ENCODE measurements around the gene SPINT1.

The SPINT1 gene

DNA sequence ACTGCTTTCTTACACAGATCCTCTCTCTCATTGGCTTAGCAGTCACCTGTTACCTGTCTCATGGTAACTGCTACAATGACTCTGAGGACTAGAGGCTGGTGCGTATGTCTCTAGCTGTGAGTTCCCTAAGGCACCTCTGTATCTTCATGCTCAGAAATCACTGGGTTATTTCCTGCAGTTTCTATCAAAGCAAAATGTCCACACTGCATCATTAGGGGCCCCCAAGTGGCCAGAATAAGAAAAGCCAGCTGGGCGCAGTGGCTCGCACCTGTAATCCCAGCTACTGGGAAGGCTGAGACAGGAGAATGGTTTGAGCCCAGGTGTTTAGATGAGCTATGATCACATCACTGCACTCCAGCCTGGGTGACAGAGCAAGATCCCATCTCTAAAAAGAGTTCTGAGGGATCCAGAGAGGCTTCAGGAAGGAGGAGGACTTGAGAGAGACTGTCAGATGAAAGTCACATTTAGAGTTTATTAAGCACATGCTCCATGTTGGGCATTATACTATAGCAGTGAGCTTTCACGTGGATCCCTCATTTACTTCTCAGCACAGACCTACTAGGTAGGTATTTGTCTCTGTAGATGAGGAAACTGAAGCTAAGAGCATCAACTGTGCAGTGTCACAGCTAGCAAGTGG, 48.1 kb downstream of the SPINT1 start:
- H3K27ac Mint-ChIP-seq: no peak overlapping the region
- H3K4me3 Mint-ChIP-seq: no peak overlapping the region
- H3K27me3 Mint-ChIP-seq: no peaks in the 10 kb centered on the region
- peaks cover 5% of the 10 kb centered on the region for H3K36me3 Mint-ChIP-seq (ENCODE audit: low read depth)
- H3K9me3 Mint-ChIP-seq: no peaks in the 10 kb centered on the region
- H3K4me1 Mint-ChIP-seq (ENCODE audit: low read depth): peaks cover 26% of the 10 kb centered on the region

DNA sequence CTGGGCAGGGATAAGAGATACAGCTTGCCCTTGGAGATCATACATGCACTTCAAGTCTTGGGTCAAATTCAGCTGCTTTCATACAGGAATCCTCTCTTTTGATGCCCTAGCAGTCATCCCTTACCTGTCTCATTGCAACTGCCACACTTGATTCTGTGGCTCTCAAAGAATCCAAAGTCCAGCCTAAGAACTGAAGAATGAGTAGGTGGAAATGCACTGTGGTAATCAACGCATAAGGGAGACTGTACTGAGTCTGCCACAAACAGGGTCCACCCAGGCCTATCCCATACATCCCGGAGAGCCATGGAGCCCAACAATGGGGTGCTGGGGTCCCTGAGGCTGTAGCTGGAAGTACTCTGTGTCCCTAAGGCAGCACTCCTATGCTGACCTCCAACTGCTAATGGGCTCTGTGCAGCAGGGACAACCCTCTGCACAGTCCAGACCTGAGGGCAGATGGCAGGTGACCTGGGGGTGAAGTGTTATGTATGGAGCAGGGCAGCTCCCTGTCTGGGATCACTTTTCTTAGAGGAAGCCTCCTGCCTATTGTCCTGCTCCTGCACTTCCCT, 48.7 kb downstream of the SPINT1 start:
- Mint-ChIP-seq H3K9me3 (no peaks in the 10 kb centered on the region), H3K27ac (no peak overlapping the region), H3K4me1 (ENCODE audit: low read depth) (peaks cover 26% of the 10 kb centered on the region), H3K27me3 (no peaks in the 10 kb centered on the region), H3K4me3 (no peak overlapping the region), H3K36me3 (ENCODE audit: low read depth) (peaks cover 11% of the 10 kb centered on the region)

DNA sequence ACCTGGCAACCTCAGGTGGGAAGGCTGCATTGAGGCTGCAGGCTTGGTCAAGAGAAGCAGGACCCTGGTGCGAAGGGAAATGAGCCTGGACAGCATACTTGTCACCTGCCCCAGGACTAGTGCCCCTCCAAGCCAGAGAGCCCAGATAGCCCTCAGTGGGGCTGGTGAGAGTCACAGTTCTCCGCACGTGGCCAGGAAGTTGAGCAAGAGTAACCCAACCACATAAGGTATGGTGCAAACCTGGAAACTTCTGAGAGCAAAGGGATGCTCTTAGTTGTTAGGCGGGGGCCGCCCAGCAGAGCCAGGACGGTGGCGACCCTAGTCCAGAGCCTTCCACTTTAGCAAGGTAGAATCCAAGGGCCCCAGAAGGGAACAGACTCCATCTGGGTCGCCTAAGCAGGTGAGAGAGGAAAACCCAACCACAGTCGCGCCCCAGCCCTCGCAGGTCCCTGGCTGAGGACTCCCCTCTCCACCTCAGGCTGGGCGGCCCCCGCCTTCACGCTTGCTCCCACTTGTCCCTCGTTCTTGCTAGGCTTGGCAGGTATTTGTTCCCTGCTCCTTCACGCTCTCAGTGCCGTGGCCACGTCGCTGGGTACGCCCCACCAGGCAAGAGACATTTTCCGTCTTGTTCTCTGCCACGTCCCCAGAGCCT, 49.3 kb downstream of the SPINT1 start:
- H3K4me1 Mint-ChIP-seq (ENCODE audit: low read depth): peaks cover 26% of the 10 kb centered on the region
- no peak overlapping the region for H3K27ac Mint-ChIP-seq
- H3K4me3 Mint-ChIP-seq: peak overlapping the region; percentile 23

DNA sequence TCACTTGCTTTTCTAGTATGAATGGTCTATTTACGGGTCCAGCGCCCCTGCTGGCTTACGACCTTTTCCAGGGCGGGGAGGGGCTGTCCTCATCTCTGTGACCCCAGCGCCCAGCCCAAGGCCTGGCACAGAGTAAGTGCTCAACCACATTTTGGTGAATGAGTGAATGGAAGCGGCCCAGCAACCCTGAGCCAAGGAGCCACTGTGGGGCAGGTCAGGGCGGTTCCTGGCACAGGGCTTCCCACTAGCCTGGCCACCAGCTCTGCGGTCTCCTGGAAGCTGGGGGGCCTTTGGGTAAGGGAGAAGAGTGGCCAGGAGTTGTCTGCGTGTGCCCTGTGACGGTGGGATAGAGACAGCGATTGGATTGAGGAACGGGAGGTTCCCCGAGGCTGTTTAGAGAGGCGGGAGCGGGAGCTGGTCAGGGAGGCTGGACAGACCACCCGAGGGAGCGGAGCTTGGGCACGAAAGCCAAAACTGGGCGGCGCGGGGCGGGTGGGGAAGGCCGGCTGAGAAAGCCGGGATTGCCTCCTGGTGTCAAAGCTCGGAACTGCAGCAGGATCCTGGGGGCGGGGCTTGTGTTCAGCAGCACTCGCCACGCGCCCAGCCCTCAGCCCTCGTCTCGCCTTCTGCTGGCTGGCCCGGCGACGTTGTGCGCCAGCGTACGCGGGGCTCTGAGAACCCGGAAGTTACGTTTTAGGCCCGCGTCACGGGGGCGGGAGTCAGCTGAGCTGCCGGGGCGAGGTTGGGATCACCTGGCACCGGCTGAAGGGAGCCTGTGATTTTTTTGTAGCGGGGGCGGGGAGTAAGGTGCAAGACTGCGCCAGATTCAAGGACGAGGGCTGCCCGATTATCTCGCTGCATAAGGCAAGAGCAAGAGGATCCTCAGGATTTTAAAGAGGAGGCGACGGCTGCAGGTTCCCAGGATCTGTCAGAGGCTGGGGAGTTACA, 50.2 kb downstream of the SPINT1 start, which contains the start of gene VPS18:
Gene VPS18, plus strand, starts transcription at position 718 of the 948 bp plus-strand sequence. CDS start 319 bp downstream, outside the sequence.
- Mint-ChIP-seq H3K27ac (peak within 1 kb of the TSS; percentile 93), H3K36me3 (ENCODE audit: low read depth) (peaks cover 19% of the 10 kb centered on the region), H3K4me3 (peak within 1 kb of the TSS; percentile 97), H3K9me3 (no peaks in the 10 kb centered on the region), H3K27me3 (no peaks in the 10 kb centered on the region), H3K4me1 (ENCODE audit: low read depth) (peaks cover 26% of the 10 kb centered on the region)

More for the DNA sequence above, 49.3 kb downstream of the SPINT1 start:
- peaks cover 14% of the 10 kb centered on the region for H3K36me3 Mint-ChIP-seq (ENCODE audit: low read depth)
- no peaks in the 10 kb centered on the region for H3K9me3 Mint-ChIP-seq
- H3K27me3 Mint-ChIP-seq: no peaks in the 10 kb centered on the region

DNA sequence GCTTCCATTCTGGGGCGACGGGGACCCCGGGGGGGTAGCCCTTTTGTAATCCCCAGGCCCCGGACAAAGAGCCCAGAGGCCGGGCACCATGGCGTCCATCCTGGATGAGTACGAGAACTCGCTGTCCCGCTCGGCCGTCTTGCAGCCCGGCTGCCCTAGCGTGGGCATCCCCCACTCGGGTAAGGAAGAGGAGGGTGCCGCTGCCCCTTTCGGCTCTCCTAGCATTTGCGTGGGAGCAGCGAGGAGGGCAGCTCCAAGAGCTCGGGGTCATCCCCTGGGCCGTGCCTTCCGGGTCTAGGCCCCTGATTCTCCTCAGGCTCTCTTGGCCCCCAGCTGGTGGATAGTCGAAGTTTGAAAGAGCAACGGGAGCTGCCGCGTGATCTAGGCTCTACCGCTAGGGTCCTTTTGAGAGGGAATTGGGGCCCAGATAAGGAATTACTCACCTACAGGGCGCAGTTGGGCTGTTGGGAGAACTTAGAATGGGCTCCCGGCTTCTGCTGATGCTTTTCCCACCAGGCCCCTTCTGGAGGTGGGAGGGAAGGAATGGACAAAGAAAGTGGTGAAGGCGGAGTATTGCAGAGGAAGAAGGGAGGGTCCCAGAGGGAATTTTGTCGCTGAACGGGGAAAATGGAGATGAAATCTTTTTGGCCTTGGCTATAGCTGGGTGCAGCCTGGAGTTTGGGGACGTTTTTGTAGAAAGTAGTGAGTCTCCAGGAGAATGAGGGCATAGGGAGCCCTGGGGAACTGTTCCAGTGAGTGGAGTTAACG, 51.0 kb downstream of the SPINT1 start:
- H3K36me3 Mint-ChIP-seq (ENCODE audit: low read depth): peaks cover 20% of the 10 kb centered on the region

DNA sequence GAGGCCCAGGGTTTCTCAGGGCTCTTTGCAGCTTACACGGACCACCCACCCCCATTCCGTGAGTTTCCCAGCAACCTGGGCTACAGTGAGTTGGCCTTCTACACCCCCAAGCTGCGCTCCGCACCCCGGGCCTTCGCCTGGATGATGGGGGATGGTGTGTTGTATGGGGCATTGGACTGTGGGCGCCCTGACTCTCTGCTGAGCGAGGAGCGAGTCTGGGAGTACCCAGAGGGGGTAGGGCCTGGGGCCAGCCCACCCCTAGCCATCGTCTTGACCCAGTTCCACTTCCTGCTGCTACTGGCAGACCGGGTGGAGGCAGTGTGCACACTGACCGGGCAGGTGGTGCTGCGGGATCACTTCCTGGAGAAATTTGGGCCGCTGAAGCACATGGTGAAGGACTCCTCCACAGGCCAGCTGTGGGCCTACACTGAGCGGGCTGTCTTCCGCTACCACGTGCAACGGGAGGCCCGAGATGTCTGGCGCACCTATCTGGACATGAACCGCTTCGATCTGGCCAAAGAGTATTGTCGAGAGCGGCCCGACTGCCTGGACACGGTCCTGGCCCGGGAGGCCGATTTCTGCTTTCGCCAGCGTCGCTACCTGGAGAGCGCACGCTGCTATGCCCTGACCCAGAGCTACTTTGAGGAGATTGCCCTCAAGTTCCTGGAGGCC, 55.8 kb downstream of the SPINT1 start:
- Mint-ChIP-seq H3K9me3 (no peaks in the 10 kb centered on the region), H3K27ac (no peak overlapping the region), H3K27me3 (no peaks in the 10 kb centered on the region), H3K36me3 (ENCODE audit: low read depth) (peaks cover 40% of the 10 kb centered on the region), H3K4me1 (ENCODE audit: low read depth) (peaks cover 33% of the 10 kb centered on the region), H3K4me3 (no peak overlapping the region)

More for the DNA sequence above, 51.0 kb downstream of the SPINT1 start:
- Mint-ChIP-seq H3K4me3 (peak overlapping the region; percentile 97), H3K27me3 (no peaks in the 10 kb centered on the region), H3K9me3 (no peaks in the 10 kb centered on the region), H3K4me1 (ENCODE audit: low read depth) (peaks cover 26% of the 10 kb centered on the region), H3K27ac (peak overlapping the region; percentile 93)

DNA sequence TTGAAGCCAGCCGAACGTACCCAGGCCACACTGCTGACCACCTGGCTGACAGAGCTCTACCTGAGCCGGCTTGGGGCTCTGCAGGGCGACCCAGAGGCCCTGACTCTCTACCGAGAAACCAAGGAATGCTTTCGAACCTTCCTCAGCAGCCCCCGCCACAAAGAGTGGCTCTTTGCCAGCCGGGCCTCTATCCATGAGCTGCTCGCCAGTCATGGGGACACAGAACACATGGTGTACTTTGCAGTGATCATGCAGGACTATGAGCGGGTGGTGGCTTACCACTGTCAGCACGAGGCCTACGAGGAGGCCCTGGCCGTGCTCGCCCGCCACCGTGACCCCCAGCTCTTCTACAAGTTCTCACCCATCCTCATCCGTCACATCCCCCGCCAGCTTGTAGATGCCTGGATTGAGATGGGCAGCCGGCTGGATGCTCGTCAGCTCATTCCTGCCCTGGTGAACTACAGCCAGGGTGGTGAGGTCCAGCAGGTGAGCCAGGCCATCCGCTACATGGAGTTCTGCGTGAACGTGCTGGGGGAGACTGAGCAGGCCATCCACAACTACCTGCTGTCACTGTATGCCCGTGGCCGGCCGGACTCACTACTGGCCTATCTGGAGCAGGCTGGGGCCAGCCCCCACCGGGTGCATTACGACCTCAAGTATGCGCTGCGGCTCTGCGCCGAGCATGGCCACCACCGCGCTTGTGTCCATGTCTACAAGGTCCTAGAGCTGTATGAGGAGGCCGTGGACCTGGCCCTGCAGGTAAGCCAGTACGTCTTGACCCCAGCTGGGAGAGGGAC, 56.6 kb downstream of the SPINT1 start:
- Mint-ChIP-seq H3K4me1 (ENCODE audit: low read depth) (peaks cover 28% of the 10 kb centered on the region), H3K4me3 (no peak overlapping the region), H3K27ac (no peak overlapping the region), H3K9me3 (no peaks in the 10 kb centered on the region), H3K36me3 (ENCODE audit: low read depth) (peaks cover 40% of the 10 kb centered on the region), H3K27me3 (no peaks in the 10 kb centered on the region)

DNA sequence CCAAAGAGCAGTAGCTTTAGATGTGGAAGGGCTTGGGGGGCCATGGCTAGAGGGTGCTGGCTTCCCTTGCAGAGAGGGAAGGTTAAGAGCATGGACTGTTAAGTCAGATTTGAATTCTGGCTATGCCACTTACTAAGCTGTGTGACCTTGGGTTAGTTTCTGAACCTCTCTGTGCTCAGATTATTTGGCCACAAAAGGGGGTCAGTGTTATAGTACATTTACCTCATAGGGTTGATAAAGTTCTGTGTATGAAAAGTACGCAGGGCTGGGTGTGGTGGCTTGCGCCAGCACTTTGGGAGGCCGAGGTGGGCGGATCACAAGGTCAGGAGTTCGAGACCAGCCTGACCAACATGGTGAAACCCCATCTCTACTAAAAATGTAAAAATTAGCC, 57.2 kb downstream of the SPINT1 start:
- peaks cover 22% of the 10 kb centered on the region for H3K4me1 Mint-ChIP-seq (ENCODE audit: low read depth)
- no peaks in the 10 kb centered on the region for H3K9me3 Mint-ChIP-seq
- H3K27ac Mint-ChIP-seq: no peak overlapping the region
- H3K27me3 Mint-ChIP-seq: no peaks in the 10 kb centered on the region
- H3K4me3 Mint-ChIP-seq: no peak overlapping the region
- H3K36me3 Mint-ChIP-seq (ENCODE audit: low read depth): peaks cover 37% of the 10 kb centered on the region

DNA sequence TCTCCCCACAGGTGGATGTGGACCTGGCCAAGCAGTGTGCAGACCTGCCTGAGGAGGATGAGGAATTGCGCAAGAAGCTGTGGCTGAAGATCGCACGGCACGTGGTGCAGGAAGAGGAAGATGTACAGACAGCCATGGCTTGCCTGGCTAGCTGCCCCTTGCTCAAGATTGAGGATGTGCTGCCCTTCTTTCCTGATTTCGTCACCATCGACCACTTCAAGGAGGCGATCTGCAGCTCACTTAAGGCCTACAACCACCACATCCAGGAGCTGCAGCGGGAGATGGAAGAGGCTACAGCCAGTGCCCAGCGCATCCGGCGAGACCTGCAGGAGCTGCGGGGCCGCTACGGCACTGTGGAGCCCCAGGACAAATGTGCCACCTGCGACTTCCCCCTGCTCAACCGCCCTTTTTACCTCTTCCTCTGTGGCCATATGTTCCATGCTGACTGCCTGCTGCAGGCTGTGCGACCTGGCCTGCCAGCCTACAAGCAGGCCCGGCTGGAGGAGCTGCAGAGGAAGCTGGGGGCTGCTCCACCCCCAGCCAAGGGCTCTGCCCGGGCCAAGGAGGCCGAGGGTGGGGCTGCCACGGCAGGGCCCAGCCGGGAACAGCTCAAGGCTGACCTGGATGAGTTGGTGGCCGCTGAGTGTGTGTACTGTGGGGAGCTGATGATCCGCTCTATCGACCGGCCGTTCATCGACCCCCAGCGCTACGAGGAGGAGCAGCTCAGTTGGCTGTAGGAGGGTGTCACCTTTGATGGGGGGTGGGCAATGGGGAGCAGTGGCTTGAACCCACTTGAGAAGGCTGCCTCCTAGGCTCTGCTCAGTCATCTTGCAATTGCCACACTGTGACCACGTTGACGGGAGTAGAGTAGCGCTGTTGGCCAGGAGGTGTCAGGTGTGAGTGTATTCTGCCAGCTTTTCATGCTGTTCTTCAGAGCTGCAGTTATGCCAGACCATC, 59.0 kb downstream of the SPINT1 start:
- no peaks in the 10 kb centered on the region for H3K9me3 Mint-ChIP-seq
- no peaks in the 10 kb centered on the region for H3K27me3 Mint-ChIP-seq
- H3K27ac Mint-ChIP-seq: peak overlapping the region; percentile 26
- peaks cover 26% of the 10 kb centered on the region for H3K36me3 Mint-ChIP-seq (ENCODE audit: low read depth)
- peaks cover 27% of the 10 kb centered on the region for H3K4me1 Mint-ChIP-seq (ENCODE audit: low read depth)
- no peak overlapping the region for H3K4me3 Mint-ChIP-seq

DNA sequence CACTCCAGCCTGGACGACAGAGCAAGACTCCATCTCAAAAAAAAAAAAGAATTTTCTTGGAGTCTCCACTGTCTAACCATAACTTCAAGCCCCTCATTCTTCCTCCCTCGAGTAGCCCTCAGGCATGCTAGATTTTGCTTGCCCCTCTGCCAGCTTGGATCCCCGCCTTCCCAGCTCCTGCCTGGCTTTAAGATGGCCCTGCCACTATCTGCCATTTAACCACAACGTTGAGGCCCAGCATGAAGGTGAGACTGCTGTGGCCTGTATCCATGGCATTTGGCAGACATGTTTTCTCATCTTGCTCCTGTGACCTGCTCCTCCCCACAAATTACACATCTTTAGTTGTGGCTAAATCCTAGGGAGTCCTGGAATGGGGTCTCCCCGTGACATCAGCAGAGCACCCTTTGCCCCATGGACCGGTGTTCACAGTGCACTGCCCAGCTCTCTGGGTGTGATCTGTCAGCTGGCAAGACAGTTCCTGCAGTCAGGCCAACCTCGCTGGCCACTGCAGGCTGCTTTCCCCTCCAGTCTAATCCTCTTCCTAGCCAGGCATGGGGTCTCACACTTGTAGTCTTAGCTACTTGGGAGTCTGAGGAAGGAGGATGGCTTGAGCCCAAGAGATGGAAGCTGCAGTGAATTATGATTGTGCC, 60.8 kb downstream of the SPINT1 start:
- no peaks in the 10 kb centered on the region for H3K27me3 Mint-ChIP-seq
- H3K4me3 Mint-ChIP-seq: no peak overlapping the region
- no peaks in the 10 kb centered on the region for H3K9me3 Mint-ChIP-seq
- no peak overlapping the region for H3K27ac Mint-ChIP-seq
- peaks cover 27% of the 10 kb centered on the region for H3K4me1 Mint-ChIP-seq (ENCODE audit: low read depth)
- peaks cover 20% of the 10 kb centered on the region for H3K36me3 Mint-ChIP-seq (ENCODE audit: low read depth)

DNA sequence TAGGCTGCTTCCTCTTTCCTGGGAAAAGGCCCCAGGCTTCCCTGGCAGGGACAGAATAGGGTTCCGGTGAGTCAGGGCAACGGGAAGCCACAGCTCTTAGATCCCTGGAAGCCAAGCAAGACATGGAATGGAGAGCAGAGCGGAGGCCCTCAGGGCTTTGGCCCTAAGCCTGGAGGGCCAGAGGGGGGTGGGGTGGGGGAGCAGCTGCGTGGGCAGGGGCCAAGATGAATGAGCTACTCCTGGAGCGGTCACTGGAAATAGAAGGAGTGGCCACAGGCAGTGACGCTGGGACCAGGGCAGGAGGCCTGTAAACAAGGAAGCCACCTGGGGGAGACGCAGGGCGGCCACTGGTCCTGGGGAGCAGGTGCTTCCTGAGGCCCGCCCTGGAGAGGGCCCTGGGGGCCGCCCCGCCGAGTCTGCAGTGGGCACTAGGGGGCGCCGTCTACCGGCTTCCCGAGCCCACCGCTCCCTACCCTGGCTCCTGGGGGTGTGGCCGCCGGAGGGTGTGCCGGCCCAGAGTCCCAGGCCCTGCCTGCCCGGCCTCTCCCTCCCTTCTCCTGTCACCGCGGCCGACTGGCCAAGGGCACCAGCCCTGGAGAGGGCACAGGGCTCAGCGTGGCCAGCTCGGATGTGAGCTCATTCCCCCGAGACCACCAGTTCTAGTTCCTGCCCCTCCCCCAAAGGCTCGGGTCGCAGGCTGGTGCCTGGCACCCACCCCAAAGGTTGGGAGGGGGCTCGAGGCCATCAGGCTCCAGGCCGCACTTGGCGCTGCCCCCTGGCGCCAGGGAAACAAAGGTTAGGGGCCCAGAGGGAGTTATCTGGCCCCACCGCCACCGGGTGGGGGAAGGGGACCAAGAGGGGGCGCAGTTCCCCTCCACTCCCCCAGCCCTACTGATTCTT, 62.5 kb downstream of the SPINT1 start:
- peaks cover 14% of the 10 kb centered on the region for H3K36me3 Mint-ChIP-seq (ENCODE audit: low read depth)
- H3K27me3 Mint-ChIP-seq: no peaks in the 10 kb centered on the region
- H3K27ac Mint-ChIP-seq: no peak overlapping the region
- peak overlapping the region; percentile 79 for H3K4me3 Mint-ChIP-seq
- peaks cover 30% of the 10 kb centered on the region for H3K4me1 Mint-ChIP-seq (ENCODE audit: low read depth)
- H3K9me3 Mint-ChIP-seq: no peaks in the 10 kb centered on the region
